Measurements from ENCODE around the gene WASHC4.
"Not testable (repeated sequence)": the region's sequence is repeated elsewhere in the genome, so short reads cannot be mapped to it uniquely, and the experiment has no call there.

The WASHC4 gene

DNA sequence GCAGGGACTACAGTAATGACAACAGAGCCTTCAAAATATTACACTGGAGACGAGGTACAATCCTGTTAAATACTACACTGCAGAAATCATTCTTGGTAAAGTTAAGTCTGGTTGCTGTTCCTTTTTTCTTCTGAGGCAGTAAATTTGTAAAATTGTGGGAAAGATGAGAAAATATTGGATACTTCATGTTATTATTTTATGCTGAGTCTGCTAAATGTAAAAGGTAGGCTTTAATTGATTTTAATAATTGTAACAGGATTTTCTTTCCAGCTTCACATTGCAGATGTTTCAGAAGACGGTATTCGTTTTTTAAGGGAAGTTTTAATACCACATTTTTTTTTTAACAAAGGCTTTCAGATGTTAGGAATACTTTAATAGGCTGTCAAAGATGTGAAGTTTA, 62.6 kb downstream of the WASHC4 start:
- no peak for DNase-seq

DNA sequence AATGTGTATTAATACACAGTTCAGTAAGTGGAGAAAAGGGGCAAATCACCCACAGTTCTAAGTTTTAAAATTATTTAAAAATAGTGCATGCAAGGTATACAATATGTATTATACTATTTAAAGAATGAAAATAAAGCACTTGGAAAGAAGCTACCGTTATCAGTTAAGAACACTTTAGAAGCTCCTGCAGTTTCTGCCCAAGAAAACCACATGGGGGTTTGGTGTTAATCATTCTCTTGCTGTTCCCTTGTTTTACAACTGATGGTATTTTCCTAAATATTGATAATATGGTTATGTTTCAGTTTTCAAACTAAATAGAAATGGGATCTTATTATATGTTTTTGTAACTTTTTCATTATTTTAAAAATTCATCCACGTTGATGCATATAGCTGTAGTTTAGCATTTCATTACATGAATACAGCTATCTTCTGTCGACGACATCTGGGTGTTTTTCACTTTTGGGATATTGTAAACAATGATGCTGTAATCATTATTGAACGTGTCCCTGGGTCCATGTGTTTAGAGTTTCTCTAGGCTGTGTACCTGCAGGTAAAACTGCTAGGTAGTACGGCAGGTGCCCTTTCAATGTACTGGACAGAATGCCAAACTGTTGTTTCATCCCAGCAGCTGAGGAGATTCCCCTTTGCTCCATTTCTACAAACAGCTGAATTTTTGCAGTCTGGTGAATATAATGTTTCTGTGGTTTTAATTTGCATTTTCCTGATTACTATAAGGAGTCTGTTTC, 64.3 kb downstream of the WASHC4 start:
- DNase-seq, result no peak

DNA sequence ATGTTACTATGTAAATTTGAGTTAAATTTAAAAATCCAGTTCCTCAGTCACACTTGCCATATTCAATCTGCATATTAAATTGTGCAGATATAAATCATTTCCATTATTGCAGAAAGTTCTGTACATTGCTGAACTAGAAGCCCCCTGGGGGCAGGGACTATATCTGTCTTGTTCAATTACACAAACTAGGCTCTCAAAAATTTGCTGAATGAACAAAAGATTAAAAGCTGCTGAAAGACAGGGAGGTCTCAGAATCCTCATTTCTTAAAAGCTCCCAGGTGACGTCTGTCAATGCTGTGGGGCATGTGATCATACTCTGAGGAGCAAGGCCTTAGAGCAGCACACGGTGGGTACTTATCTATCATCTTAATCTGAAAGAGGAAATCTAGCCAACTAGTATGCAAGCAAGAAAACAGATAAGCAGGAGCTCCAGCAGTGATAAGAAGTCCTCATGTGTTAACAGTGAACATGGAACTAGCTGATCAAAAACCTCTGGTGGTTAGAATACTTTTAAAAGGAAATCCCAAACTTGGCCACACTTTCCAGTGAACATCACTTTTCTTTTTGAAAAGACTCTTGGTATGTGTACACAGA, 68.0 kb downstream of the WASHC4 start:
- no peak for DNase-seq

DNA sequence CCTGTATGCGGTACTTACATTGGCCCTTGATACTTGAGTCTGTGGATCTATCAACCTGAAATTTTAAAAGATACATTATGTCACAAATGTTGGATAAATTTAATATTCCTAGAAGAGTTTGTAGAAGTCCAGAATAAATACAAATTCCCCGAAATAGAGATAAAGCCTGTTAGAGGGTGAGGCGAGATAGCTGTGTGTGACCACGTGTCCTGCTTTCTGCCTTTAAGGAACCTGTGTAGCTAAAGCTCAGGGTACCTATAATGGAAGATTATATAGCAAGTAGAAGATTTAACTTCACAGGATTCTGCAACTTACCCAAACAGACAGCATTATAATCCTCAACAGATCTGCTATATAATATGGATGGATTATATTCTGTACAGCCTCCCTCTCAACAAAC, 69.7 kb downstream of the WASHC4 start:
- no peak for DNase-seq

DNA sequence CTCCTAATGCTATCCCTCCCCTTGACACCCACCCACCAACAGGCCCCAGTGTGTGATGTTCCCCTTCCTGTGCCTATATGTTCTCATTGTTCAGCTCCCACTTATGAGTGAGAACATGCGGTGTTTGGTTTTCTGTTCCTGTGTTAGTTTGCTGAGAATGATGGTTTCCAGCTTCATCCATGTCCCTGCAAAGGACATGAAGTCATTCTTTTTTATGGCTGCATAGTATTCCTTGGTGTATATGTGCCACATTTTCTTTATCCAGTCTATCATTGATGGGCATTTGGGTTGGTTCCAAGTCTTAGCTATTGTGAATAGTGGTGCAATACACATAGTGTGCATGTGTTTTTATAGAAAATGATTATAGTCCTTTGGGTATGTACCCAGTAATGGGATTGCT, 71.6 kb downstream of the WASHC4 start:
- not testable (repeated sequence) for DNase-seq

DNA sequence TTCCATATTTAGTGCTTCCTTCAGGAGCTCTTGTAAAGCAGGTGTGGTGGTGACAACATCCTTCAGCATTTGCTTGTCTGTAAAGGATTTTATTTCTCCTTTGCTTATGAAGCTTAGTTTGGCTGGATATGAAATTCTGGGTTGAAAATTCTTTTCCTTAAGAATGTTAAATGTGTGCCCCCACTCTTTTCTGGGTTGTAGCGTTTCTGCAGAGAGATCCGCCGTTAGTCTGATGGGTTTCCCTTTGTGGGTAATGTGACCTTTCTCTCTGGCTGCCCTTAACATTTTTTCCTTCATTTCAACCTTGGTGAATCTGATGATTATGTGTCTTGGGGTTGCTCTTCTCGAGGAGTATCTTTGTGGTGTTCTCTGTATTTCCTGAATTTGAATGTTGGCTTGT, 75.9 kb downstream of the WASHC4 start:
- DNase-seq, result not testable (repeated sequence)

DNA sequence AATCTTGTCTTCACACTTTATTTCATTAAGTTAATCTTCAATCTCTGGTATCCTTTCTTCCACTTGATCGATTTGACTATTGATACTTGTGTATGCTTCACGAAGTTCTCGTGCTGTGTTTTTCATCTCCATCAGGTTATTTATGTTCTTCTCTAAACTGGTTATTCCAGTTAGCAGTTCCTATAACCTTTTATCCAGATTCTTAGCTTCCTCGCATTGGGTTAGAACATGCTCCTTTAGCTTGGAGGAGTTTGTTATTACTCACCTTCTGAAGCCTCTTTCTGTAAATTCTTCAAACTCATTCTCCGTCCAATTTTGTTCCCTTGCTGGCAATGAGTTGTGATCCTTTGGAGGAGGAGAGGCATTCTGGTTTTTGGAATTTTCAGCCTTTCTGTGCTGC, 76.4 kb downstream of the WASHC4 start:
- DNase-seq, result not testable (repeated sequence)

DNA sequence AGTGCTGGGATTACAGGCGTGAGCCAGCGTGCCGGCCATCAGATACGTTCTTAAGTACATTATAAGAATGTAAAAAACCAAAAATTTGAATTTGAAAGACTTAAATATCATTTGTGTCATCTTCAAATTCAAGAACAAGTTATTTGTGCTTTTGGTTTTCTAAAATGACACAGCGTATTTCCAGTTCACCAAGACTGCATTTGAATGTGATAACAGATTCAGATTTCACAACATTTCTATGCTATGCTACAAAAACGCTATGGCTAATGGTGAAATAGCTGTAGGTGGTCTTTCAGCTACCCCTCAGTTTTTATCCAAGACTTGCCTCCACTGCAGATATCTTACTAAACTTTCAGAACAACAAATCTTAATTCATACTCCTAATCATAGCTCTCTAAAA, 81.8 kb downstream of the WASHC4 start:
- DNase-seq, result no peak

DNA sequence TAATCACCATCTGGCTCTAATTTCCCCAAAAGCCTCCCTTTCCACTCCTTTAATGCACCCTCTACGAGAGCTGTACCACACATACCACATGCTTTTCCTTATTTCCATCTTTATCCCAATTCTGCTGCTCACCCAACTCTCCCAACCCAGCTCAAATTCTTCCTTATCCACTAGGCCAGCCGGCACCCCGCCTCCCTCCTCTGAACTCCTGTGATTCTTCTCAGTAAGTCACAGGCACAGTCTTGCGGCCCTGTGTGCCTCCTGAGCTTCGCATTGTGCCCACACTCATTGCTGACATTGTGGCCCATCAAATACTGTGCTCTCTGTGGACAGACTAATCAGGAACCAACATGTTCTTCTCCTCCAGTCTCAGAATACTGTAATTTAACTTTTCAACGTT, 83.0 kb downstream of the WASHC4 start:
- DNase-seq, result no peak

DNA sequence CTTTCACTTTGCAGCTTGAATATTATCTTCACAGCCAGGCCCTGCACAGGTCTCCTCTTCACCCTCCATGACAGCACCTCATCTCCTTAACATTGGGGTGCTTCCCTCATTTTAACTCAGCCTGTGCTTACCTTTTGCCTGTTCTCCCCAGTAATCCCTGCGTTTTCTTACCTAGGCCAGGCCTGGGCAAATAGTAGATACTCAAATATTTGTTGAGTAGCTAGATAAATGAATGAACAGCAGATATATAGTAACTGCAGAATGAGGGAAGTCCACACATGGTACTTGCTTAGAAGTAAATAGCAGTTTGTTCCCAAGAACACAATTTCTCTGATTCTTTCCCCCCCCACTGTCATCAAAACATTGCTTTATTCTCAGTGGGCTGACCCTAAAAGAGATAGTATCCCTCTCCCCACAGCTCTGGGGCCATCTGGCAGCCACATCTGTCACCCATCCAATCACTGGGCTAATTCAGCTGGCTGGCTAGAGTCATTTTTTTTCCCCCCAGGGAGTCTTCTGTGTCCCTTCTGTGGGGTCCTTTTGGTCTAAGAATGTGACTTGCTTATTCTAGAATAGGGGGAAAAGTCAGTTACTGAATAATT, 85.2 kb downstream of the WASHC4 start:
- DNase-seq, result no peak

DNA sequence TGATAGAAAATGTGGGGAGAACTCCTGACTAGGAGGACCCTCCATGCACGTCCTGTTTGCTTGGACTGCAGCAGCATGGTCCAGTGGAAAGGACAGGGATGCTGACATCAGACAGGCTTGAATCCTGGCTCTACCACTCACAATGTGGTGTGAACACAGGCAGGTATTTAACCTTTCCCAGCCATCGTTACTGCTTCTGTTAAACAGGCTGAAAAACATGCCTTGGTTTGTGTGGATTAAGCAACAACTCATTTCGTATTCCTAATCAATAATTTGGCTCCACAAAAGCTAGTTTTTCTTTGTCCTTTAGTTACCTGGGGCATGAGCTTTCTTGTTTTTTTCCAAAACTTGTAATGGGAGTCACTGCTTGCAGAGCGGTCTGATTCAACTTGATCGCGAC, 87.4 kb downstream of the WASHC4 start:
- DNase-seq, result no peak

DNA sequence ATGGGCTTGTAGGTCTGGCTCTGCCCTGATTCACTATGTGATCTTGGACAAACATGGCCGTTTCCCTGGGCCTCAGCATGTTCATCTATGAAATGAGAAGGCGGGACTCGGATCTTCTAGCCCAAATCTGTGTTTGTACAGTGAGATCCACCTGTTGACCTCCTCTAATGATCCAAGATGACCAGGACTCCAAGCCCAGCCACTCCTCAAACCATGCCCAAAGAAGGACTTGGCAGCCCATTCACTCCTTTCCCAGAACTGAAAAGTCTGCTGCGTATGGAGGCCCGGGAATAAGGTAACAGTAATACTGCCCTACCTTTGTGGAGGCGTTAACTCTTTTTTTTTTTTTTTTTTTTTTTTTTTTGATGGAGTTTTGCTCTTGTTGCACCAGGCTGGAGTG, 88.6 kb downstream of the WASHC4 start:
- no peak for DNase-seq

DNA sequence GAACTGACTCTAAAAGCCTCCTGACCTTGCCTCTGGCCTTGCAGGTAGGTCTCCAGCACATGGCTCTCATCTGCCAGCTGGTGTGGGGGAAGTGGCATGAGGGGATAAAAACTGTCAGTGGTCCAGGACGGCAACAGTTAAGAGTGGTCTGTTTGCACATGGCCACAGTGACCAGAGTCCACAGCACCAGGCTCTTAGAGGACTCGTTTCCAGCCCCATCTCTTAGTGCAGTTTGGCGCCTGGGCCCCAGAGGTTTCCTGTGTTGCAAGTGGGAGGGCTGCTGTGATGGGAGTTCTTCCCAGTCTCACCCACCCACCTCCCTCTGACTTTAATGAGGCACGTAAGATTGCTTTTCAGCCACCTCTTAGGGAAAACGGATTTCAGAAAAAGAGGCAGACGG, 91.4 kb downstream of the WASHC4 start:
- DNase-seq, result no peak

DNA sequence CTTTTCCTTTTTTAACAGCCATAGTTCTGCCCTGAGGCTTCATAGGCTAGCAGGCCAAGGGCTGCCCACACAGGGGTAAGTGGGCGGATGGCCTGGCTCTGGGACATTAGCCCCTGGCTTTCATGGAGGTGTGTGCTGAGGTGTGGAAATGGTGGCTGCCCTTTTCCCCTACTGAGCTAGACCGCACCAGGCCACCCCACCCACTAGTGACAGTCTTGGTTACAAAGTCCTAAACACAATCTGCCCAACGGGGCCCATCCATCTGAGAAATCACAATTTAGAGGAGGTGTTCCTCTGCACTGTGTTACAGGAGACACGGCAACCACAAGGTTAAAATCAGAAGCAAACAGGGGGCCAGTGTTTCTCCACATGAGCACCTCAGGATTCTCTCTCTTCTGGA, 92.9 kb downstream of the WASHC4 start:
- no peak for DNase-seq

DNA sequence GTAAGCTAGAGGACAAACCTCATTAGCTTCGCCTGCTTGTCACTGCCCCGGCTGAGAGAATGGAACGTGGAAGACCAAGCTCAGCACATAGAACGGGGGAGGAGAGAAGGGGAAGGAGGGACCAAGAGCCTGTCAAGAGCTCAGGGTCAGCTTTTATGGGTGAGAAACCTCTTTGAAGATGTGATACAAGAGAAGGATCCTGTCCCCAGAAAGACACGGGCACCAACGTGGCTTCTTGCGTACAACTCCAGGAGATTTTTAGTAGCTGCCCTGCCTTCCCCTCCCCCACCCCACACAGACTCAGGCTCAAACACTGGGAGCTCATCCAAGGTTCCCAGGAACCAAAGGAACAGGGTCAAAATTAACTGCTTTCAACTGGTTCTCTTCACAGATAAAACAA, 93.8 kb downstream of the WASHC4 start:
- no peak for DNase-seq

DNA sequence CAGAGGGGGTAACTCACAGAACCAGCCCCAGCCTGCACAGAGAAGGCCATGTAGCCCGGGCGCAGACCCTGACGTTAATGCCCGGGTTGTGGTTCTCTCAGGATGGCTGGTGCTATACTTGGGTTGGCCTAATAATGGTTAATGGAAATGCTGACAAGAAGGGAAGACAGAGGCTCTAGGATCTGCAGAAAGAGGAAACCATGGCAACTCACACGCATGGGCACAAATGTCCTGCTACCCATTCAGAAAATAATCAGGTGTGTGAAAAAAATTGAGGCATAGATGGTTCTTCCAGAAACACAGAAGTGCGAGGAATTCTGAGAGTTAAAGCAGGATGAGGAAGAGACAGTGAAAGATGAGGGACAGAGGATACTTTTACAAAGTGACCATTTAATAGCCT, 94.7 kb downstream of the WASHC4 start:
- DNase-seq, result no peak

DNA sequence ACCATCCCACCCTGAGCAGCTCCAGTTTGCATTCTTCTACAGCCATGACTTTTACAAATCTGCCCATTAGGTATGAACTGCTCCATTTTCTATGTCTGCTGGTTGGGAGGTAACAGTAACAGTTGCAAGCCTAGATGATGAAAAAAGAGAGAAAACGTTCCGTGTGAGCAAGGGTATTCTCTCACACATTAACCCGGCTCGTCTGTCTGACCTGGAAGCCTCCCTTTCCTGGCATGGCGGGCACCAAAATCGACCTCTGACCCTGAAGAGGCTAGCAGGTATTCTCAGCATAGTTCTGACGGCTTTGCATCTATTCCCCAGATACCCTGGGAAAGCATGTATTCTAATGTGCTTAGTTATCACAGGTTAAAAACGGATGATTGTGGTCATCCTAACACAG, 96.6 kb downstream of the WASHC4 start:
- no peak for DNase-seq

DNA sequence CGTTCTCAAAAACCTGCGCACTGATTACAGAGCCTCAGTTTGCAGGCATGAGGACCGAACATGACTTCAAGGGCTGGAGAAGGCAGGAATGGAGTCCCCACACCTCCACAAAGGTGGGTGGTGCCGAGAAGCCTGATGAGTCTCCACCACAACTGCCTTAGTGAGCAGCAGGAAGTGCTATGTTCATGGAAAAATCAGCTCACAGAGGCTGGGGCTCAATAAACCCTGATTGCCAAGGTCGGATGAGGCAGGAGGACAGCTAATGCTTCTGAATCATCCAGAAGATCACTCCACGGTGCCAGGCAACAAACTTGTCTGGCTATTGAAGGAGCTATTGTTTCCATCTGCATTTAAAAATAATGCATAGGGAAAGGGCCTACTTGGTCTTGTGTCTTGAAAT, 97.4 kb downstream of the WASHC4 start:
- DNase-seq, result no peak

DNA sequence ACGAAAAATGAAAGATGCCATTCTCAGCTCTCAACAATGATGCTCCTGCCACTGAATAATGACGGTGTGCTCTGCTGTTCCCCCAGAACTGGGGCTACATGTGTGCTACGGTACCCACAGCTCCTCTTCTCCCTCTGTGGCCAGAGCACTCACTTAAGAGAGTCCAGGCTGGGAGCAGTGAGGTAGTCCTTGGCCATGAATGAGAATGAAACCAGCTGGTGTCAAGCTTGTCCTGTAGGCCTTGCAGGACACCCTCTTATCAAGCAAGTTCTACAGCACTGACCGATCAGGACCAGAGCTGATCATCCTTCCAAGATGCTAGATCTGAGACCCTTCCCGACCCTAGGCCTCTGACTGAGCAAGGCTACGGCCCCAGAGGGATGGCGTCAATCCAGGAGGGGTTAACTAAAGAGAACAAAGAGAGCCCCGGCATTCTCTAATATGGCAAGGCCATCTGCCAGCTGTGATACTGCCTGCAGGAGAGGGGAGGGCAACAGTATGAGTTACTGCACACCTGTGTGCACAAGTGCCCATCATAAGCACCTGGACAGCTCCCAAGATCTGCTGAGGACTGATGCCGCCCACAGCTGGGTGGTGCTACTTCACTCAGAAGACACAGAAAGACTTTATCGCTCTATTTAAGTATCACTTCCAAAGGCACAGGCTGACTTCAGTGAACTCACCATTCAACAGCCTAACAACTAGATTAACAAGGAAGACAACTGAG, 98.0 kb downstream of the WASHC4 start:
- peak; percentile 96 for DNase-seq

DNA sequence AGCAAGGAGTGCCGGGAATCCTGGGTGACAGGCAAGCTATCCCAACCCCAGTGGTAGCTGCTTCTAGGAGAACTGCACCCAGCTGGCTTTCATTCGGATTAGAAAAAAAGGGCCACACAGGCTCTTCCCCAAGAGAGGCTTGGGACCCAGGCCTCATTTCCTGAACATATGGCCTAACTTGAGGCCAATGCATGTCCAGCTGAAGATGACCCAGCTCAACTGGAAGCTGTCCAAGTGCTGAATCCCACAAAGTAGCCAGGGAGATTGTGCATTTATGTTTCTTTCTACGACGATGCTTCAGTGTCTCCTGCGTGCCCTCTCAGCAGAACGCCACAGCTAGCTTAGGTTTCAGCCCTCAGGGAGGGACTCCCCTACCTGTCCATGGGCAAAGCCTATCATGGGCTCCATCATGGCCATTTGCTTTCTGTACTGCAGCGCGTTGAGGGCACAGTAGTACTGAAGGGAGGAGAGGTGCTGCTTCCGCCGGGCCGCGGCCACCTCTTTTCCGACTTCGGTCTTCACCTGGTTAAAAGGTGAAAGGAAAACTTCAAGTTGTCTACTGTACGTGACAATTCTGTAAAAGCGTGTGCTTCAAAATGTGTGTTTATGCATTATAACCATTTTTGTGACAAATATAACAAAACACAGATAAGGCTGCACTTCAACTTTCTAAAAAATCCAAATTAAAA, 99.3 kb downstream of the WASHC4 start:
- DNase-seq, result no peak

DNA sequence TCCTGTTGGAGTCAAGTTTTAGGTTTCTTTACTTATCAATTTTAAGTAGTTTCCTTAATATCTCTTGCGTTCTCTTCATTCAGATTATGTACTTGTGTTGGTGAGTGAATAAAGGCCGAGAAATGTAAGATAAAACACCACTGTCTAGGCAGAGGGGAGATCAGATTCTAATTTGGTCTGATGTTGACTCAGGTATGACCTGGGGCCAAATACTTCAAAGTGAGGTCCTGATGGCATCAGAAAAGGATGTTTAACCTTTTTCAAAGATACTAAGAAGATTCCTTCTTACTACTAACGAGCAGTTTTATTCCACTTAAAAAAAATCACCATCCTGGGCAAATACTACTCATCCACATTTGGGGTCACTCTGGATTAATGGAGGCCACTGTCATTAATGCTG, 101.6 kb downstream of the WASHC4 start:
- DNase-seq, result no peak

DNA sequence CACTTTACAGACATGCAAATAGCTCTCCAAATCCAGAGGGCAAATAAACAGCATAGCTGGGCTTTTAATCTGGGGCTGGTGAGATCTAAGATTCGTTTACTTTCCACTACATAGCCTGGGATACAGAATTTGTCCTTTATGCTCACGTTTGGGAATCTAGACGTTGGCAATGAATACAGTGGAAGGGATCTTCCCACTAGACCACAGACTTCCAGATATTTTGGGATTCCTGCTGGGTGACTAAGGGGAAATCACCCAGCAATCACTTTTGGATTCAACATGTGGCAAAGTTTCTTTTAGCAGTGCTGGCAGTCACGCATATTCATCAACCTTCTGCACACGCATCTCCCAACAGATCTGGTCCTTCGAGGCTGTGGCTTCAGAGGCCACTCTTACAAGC, 104.9 kb downstream of the WASHC4 start:
- DNase-seq, result no peak

DNA sequence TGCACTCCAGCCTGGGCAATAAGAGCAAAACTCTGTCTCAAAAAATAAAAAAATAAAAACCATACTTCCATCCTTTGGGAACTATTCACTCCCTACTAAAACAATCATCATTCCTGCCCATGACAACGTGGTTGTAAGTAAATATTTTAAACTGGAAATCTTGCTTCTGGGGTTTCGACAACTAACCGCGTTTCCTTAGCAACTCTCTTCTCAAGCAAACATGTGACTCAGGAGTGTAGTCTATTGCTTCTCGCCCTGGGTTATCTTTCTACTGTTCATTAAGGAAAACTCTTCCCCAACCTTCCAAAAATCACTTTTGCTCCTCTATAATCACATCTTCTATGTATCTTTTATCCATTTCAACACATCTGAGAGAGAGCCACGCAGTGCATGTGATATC, 106.6 kb downstream of the WASHC4 start:
- DNase-seq, result no peak

Data from NCI-H1105 treated with DMSO at 0.1 percent for 48 hours (cell line).